GM15510 (cell line): ENCODE results near the gene KIAA1755.

Experiments used
- POLR2A ChIP-seq: IDR thresholded peaks from 3 replicates; pipeline ENCODE4 v1.6.1; 2011; ENCODE audit warnings: borderline replicate concordance; ENCODE audit not compliant: insufficient read length; ENCODE audit errors: extremely low read depth

KIAA1755 gene

DNA sequence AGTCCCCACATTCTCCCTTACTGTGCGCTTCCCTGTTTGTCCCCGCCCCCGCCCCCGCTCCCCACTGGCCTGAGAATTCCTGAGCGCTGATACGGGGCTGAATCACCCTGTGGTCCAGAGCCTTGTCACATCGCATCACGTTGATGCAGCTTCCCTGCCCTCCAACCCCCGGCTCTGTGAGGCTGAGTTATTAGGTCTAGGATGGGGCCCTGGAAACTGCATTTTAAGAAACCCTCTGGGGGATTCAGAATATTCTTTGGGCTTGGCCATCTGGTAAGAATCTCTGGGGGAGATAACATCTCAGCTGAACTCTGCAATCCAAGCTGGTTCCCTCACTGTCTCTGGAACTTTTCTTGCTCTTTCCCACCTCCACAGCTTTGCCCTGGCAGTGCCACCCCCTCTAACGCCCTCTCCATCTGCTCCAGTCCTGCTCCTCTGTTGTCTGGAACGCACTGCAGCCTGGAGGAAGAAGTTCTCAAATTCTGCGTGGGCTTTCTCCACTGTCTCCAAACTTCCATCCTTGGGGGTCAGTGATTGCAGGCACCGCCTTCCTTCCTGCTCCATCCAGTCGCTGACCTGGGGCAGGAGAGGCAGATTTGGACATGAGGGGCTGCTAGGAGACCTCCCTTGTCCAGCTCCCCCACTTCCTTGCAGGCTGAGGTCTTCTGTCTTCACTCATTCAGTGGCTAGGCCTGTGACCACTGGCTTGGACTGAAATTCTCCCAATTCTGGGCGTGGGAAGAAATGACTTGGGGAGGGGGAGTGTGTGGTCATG, 42.6 kb downstream of the KIAA1755 start:
- TF ChIP-seq POLR2A, result no peak

DNA sequence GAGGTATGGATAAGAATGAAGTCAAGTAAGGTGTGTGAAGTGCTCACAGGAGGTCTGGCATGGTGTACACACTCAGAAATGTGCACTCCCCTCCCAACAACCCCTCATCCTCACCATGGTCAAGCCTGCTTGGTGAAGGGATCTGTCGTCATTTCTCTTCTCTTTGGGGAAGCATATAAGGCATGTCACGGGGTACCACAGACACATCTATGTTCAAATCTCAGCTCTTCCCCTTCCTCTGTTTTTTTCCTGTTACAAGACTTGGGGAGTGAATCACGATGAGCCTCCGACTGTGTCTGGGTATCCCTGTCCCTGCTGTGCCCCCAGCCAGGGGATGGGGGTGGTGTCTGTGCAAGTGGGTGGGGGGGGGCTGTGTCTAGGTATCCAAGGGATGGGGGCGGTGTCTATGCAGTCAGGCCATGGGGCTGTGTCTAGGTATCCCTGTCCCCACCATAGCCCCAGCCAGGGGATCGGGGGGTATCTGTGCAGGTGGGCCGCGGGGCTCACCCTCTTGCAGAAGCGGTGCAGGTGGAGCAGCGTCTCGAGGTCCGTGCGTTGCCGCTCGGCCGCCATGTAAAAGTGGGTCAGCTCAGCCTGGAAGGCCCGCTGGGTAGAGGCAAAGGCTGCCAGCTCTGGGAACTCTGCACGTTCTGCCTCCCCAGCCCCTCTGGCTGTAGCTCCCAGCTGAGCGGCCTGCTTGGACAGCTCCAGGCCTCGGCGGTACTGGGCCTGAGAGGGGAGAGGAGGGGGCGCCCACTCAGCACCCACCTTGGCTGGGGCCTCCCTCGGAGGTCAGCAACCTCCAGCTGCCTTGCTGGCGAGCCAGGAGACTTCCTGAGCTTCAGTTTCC, 43.6 kb downstream of the KIAA1755 start:
- no peak for TF ChIP-seq POLR2A

DNA sequence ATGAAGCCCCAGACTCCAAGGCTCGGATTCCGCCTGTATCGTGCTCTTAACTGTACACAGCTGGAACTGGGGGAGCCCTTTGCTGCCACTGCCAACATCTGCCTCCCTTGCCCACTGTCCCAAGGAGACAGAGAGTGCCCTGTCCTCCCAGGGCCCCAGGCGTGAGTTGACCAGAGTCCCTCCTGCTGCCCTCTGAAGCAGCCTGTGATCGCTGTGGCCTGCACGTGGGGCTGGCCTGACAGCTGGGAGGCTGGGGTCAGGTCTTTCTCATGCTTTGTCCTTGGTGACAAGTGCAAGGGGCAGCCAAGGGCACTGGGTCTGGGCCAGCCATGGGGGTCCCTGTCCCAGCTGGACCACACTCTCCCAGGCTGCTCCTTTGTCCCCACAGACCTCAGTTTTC, 44.3 kb downstream of the KIAA1755 start:
- no peak for TF ChIP-seq POLR2A

DNA sequence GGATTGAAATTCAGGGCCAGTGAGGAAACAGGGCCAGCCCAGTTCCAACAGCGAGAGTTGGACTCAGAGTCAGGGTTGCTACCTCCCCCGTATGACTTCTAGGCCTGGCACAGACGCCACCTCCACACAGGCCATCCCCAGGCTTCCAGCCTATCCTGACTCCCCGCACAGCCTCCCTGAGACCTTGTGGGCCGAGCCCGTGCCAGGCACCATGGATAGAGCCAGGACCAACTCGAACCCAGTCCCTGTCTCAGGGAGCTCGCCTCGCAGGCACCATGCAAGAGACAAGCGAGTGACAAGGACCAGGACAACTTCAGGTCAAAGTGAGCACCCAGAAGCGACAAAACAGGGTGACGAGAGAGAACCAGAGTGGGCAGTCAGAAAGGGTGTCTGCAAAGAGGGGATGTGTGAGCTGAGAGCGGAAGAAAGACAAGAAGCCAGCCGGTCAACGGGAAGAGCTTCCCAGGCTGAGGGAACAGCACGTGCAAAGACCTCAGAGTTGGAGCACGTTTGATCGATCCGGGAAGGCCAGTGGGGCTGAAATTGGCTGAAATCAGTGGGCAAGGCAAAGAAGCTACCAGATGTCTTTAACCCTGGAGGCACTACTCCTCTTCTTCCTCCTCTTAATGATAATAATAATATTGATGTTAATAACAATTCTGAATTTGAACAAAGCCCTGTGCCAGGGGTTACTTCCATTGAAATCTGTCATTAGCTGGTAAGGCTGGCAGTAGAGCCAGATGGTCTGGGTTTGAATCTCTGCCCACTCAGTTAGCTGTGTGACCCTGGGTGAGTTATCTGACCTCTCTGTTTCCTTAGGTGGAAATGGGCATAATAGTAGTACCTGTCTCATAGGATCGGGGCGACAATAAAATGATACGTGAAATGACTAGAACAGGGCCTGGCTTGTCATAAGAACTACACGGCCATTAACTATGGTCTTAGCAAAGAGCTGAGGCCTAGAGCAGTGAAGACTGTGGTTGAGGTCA, 45.0 kb downstream of the KIAA1755 start:
- TF ChIP-seq POLR2A, result no peak

DNA sequence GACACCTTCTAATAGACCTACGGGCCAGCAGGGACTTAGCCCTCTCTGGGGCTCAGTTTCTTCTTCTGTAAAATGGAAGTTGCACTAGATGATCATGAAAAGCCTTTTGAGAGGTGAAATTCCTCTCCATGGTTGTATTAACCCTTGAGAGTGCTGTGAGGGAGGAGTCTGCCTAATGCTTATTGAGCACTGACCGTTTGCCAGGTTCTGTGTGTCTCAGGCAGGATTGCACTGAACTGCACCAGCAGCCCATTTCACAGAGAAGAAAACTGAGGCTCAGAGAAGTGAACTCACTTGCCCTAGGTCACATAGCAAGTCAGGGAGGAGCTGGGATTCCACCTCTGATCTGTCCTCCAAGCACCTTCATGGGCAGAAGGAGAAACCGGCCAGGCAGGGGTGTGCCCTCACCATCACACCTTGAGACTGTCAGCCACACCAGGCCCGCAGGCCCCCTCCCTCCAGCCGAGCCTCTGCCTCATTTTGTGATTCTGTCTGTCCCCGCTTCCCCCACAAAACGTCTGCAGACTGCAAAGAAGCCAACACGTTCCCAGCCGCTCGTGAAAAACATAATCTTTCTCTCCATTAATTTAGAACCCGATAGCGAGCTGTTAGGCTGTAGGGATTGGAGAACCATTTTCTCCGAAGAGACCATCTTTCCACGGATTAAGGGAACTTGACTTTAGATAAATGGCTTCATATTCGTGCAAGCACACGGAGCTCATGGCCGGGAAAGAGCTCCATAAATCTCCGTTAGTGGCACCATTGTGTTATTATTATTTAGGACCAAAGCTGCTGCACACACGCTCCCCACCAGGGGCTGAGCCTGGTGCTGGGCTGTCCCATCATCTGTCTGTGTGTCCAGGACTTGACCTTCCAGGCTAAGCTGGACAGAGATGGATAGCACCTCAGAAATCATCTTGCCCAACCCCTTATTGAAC, 46.0 kb downstream of the KIAA1755 start:
- no peak for TF ChIP-seq POLR2A

DNA sequence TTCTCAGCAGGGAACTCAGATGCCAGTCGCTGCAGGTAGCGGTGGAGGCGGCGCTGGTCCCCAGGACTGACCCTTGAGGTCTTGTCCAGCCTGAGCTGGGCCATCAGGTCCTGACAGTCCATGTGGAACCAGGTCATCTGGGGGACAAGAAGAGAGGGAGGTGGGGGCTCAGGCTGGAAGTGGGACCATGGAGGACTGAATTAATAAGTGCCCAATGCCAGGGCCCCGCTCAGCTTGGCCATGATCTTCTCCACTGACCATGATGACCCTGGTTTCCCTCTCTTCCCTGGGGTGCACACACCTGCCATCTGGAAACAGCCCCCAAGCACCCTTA, 47.0 kb downstream of the KIAA1755 start:
- TF ChIP-seq POLR2A, result no peak

DNA sequence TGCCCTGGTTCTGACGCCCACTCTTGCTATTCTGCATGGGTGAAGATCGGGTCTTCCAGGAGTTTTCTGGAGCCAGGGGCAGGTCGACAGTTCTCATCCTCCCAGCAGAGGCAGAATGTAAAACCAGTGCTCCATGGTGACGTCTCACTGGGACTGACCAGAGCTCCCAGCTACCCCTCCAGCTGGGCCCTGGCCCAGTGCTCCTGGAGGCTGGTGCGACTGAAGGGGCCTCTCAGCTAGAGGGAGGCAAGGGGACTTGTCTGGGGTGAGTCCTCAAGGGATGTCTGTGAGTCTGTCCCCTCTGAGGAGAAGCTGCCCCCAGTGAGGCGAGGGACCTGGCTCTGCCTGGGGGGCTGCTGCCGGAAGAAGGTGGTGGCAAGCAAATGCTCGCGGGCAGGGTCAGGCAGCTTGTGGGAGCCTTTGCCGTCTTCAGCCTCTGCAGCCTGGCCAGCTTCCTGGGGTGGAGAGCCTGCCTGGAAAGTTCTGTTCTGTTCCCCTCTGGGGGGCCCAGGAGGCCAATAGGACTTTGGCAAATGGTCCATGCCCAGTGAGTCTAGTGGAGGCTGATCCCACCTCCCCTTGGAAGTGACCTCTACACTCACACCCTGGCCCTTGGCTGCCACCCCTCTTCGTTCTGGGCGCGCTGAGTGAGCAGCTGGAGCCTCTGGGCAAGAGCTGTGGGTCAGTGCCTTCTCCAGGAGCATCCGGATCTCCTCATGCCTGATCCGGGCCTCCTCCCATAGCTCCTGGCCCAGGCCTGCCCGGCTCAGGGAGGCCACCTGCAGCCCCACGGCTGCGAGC, 47.5 kb downstream of the KIAA1755 start:
- TF ChIP-seq POLR2A, result no peak

DNA sequence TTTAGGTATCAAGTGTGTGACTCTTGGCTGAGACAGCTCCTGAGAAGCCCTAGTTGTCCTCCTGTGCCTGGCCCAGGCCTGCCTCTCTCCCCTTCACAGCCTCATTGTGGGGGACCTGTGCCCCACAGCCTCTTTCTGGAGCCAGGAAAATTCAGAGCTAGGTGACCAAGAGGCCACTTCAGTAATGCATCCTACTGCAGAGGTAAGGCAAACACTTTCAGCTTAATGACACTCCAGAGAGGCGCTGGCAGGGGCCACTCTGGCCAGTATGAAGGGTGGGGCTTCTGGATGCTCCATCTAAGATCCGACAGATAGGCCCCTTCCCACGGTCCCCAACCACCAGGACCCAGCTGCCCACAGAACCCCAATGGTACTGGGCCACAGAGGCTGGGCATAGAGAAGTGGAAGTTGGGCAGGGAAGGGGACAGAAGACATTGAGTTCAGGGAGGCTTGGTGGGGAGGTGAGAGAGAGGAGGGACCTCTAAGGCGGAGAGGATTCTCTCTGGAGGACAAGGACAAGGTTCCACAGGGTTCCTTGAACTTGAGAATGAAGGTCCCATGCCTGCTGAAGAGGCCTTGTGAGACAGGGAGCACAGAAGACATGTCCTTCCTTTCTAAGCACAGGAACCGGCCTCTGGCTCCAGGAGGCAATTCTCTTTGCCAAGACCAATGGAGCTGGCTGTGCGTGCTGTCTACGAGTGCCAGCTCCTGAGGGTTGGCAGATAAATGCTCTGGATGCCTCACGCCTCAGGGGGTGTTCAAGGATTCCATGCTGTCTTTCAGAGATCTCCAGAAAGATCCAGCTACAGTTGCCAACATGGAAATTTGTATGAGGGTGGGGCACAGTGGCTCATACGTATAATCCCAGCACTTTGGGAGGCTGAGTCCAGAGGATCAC, 49.1 kb downstream of the KIAA1755 start:
- TF ChIP-seq POLR2A, result no peak

DNA sequence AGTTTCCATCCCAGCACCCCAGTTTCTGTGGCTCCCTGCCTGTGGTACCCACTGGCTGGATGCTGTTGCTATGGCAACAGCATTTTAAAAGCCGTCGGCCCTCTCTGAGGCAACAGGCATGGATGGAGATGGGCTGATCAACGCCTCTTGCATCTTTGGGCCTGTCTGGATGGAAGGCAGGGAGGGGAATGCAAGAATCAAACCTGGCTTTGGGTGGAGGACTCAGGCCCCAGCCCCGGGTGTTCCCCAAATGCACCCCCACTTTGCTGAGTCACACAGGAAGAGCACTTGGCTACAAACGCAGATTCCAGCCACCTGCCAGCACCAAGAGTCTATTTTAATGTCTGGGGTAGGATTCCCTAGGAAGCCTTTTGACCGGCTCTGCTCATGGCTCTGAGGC, 49.8 kb downstream of the KIAA1755 start:
- TF ChIP-seq POLR2A, result no peak

DNA sequence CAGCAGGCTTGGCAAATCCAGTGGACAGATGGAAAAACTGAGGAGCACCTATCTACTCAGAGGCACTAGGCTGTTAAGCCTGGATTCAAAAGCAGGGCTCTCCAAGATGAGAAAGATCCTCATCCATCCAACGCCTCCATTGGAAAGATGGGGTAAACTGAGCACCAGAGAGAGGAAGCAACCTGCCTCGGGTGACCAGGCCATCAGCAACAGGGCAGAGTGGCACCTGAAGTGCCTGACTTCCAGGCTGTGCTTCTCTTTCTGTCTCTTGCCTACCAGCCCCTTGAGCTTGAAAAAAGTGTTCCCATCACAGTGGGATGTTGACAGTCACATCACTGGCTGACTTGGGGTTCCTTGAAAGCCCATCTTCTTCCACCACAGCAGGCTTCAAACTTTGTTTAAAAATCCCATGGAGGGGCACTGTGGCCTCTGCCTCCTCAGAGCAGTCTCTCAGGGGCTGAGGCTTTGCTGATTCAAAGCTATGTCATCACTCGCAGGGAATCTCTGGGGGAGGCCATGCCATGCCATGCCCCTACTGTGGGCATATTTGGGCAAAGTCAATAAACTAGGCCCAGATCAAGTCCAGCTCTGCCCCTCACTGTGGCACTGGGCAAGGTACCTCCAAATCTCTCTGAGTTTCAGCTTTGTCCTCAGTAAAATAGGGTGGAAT, 50.7 kb downstream of the KIAA1755 start:
- no peak for TF ChIP-seq POLR2A

DNA sequence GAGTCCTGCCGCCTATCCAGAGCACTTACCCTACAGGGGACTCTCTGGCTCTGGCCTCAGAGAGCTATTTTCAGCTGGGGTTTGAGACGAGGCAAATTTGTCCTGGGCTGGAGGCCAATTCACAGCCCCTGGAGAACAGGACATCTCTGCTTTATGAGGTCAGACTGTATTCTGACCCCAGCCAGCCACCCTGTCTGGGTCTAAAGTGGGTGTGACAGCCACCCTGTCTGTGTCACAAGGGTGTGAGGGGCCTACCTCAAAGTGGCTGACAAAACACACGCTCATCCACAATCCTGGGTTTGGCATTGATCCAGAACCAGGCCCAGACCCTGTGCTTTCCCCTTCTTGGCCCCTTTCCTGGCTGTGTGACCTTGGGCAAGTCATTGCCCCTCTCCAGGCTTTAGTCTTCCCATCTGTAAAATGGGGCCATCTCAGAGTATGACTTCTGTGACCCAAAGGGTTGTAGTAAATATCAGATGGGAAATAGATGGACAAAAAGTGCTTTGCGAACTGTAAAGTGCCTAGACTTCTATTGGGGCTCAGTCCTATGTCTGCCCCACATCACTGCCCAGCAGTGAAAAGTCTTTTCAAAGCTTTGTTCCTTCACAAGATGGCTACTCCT, 51.4 kb downstream of the KIAA1755 start:
- TF ChIP-seq POLR2A, result no peak
